ENCODE data around the gene ACTR6.

ACTR6 gene

GRCh38 chr12:100249941-100250340 lies 49.3 kb downstream of the ACTR6 start:
- Histone ChIP-seq H3K4me2 (ENCODE audit: low read length) (no peak overlapping the region), H4K20me1 (ENCODE audit: insufficient read depth, low read length) (no peaks in the 10 kb centered on the region), H3K9me2 (ENCODE audit: low read depth, low read length) (no peaks in the 10 kb centered on the region), H2AFZ (ENCODE audit: low read length) (no peak overlapping the region), H3K27me3 (ENCODE audit: insufficient read depth, low read length) (no peaks in the 10 kb centered on the region), H3K9me3 (ENCODE audit: low read length) (no peaks in the 10 kb centered on the region), H3K36me3 (ENCODE audit: insufficient read depth, low read length) (no peaks in the 10 kb centered on the region), H3K27ac (ENCODE audit: low read depth, low read length, poor library complexity, severe bottlenecking) (no peak overlapping the region), H3F3A (ENCODE audit: insufficient read depth, low read length) (no peaks in the 10 kb centered on the region; the same call in 1 of the 2 replicates), H3K4me1 (ENCODE audit: insufficient read depth, low read length, severe bottlenecking) (no peaks in the 10 kb centered on the region), H3K79me2 (ENCODE audit: insufficient read depth, low read length) (no peaks in the 10 kb centered on the region), H3K4me3 (ENCODE audit: low read depth, low read length, poor library complexity, severe bottlenecking) (no peak overlapping the region), H3K9ac (ENCODE audit: low read length) (no peak overlapping the region)
- TF ChIP-seq CTCF (IDR thresholded peaks at IDR 0.05; ENCODE audit: low read length) (no peak), EZH2 (IDR thresholded peaks at IDR 0.05; ENCODE audit: borderline replicate concordance, low read length) (no peak)

- no peak overlapping the region for H3K4me2 ChIP-seq (ENCODE audit: low read length)
- H3K9me2 ChIP-seq (ENCODE audit: low read depth, low read length) = no peaks in the 10 kb centered on the region
- no peak overlapping the region for H3K27ac ChIP-seq (ENCODE audit: low read depth, low read length, poor library complexity, severe bottlenecking)
- no peaks in the 10 kb centered on the region for H3K36me3 ChIP-seq (ENCODE audit: insufficient read depth, low read length)
- H2AFZ ChIP-seq (ENCODE audit: low read length) = no peak overlapping the region
- no peak overlapping the region for H3K4me3 ChIP-seq (ENCODE audit: low read depth, low read length, poor library complexity, severe bottlenecking)
- TF ChIP-seq EZH2 (IDR thresholded peaks at IDR 0.05; ENCODE audit: borderline replicate concordance, low read length) (no peak), CTCF (IDR thresholded peaks at IDR 0.05; ENCODE audit: low read length) (no peak)
- H3F3A ChIP-seq (ENCODE audit: insufficient read depth, low read length) = no peaks in the 10 kb centered on the region; the same call in 1 of the 2 replicates
- no peaks in the 10 kb centered on the region for H3K4me1 ChIP-seq (ENCODE audit: insufficient read depth, low read length, severe bottlenecking)
- H3K79me2 ChIP-seq (ENCODE audit: insufficient read depth, low read length) = no peaks in the 10 kb centered on the region
- H3K9ac ChIP-seq (ENCODE audit: low read length) = no peak overlapping the region
- H3K27me3 ChIP-seq (ENCODE audit: insufficient read depth, low read length) = no peaks in the 10 kb centered on the region
- no peaks in the 10 kb centered on the region for H3K9me3 ChIP-seq (ENCODE audit: low read length)
- H4K20me1 ChIP-seq (ENCODE audit: insufficient read depth, low read length) = no peaks in the 10 kb centered on the region
These were observed 51.3 kb downstream of the ACTR6 start for GRCh38 chr12:100251917-100252316.

- no peak overlapping the region for H3K9ac ChIP-seq (ENCODE audit: low read length)
- TF ChIP-seq EZH2 (IDR thresholded peaks at IDR 0.05; ENCODE audit: borderline replicate concordance, low read length) (no peak), CTCF (IDR thresholded peaks at IDR 0.05; ENCODE audit: low read length) (no peak)
- no peaks in the 10 kb centered on the region for H3K36me3 ChIP-seq (ENCODE audit: insufficient read depth, low read length)
- H2AFZ ChIP-seq (ENCODE audit: low read length) = no peak overlapping the region
- no peaks in the 10 kb centered on the region for H3K9me3 ChIP-seq (ENCODE audit: low read length)
- no peaks in the 10 kb centered on the region for H3K79me2 ChIP-seq (ENCODE audit: insufficient read depth, low read length)
- no peak overlapping the region for H3K27ac ChIP-seq (ENCODE audit: low read depth, low read length, poor library complexity, severe bottlenecking)
- H3K4me3 ChIP-seq (ENCODE audit: low read depth, low read length, poor library complexity, severe bottlenecking) = no peak overlapping the region
- no peaks in the 10 kb centered on the region; the same call in 1 of the 2 replicates for H3F3A ChIP-seq (ENCODE audit: insufficient read depth, low read length)
- no peaks in the 10 kb centered on the region for H3K9me2 ChIP-seq (ENCODE audit: low read depth, low read length)
- H3K4me2 ChIP-seq (ENCODE audit: low read length) = no peak overlapping the region
- no peaks in the 10 kb centered on the region for H3K27me3 ChIP-seq (ENCODE audit: insufficient read depth, low read length)
- no peaks in the 10 kb centered on the region for H3K4me1 ChIP-seq (ENCODE audit: insufficient read depth, low read length, severe bottlenecking)
- no peaks in the 10 kb centered on the region for H4K20me1 ChIP-seq (ENCODE audit: insufficient read depth, low read length)
These were observed 52.8 kb downstream of the ACTR6 start for GRCh38 chr12:100253437-100253836.
